ENCODE results near the gene RPL36. TPM values are rescaled to one million over a fixed set of nuclear protein-coding genes. Genes with fewer than 3 reads are reported as not detected.

Gene RPL36
- total and polyA plus RNA-seq, 8 donors = 606 to 1,150 (median 818) TPM

DNA sequence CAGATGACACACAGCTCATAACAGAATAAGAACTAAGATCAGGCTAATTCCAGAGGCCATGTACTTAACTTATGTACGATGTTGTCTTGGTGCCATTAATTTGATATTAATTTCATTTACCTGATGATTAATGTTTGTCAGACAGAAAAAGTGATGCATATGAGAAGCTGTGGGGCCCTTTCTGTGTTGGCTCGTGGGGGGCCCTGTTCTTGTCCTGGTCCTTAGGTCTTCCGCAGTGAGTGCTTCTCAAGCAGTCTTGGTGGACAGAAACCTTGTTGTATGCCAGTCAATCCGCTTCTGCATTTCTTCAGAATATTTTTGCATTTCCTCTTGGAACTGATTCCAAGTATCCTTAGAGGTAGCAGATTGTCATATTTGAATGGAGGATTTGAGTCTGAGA, 47.0 kb upstream of the RPL36 start:
- peaks cover 0 to 68% of the 10 kb centered on the region in 2 donors for H3K36me3 ChIP-seq
- H3K27me3 ChIP-seq = no peaks in the 10 kb centered on the region
- H3K27ac ChIP-seq = no peak overlapping the region
- DNase-seq = no peak
- intact Hi-C loops (cut with DNase I) = no loop called here
- TF ChIP-seq, protein P1, sequence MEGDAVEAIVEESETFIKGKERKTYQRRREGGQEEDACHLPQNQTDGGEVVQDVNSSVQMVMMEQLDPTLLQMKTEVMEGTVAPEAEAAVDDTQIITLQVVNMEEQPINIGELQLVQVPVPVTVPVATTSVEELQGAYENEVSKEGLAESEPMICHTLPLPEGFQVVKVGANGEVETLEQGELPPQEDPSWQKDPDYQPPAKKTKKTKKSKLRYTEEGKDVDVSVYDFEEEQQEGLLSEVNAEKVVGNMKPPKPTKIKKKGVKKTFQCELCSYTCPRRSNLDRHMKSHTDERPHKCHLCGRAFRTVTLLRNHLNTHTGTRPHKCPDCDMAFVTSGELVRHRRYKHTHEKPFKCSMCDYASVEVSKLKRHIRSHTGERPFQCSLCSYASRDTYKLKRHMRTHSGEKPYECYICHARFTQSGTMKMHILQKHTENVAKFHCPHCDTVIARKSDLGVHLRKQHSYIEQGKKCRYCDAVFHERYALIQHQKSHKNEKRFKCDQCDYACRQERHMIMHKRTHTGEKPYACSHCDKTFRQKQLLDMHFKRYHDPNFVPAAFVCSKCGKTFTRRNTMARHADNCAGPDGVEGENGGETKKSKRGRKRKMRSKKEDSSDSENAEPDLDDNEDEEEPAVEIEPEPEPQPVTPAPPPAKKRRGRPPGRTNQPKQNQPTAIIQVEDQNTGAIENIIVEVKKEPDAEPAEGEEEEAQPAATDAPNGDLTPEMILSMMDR (IDR thresholded peaks at IDR 0.05) = no peak
- ATAC-seq = no peak
- no peaks in the 10 kb centered on the region for H3K9me3 ChIP-seq
- H3K4me3 ChIP-seq = no peak overlapping the region
- peaks cover 0 to 9% of the 10 kb centered on the region in 2 donors for H3K4me1 ChIP-seq

DNA sequence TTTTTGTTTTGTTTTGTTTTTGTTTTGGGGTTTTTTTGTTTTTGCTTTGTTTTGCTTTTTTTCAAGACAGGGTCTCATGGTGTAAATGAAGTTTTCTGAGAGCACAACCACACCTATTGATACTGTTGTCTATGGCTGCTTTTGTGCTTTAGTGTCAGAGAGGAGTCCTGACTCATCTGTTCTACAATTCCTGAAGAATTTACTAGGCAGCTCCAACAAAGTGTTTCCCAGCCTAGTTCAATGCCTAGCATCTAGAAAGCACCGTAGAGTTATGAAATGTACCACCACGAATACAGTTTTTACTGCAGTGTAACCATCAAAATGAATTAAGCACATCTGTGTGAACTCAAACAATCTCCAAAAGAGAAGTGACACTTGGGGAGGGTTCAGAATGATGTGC, 46.1 kb upstream of the RPL36 start:
- no peak for DNase-seq
- no peak overlapping the region for H3K27ac ChIP-seq
- peaks cover 0 to 5% of the 10 kb centered on the region in 2 donors for H3K4me1 ChIP-seq
- intact Hi-C loops (cut with DNase I) = no loop called here
- H3K9me3 ChIP-seq = no peaks in the 10 kb centered on the region
- peaks cover 0 to 74% of the 10 kb centered on the region in 2 donors for H3K36me3 ChIP-seq
- no peaks in the 10 kb centered on the region for H3K27me3 ChIP-seq
- no peak overlapping the region for H3K4me3 ChIP-seq
- TF ChIP-seq, protein P1 (IDR thresholded peaks at IDR 0.05) = no peak
- no peak for ATAC-seq

DNA sequence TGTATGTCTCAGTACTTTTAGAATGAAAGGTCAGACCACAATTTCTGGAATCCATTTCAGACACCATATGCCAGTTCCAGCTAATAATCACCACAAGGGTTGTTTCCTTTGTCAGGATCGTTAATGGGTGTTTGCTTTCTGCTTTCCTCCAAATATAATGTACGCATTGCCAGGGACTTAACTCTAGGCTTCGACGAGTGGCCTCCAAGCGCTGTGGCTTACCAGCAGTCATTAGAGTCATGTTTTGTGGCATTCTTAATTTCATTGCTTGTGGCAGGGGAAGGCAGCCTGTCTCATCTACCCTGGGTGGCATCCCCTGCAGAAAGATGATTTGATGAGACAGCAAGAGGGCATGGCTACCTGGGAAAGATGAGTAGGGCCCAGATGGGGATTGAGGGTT, 44.7 kb upstream of the RPL36 start:
- no peak overlapping the region for H3K4me3 ChIP-seq
- intact Hi-C loops (cut with DNase I) = no loop called here
- DNase-seq = no peak
- TF ChIP-seq, protein P1 (IDR thresholded peaks at IDR 0.05) = no peak
- H3K27me3 ChIP-seq = no peaks in the 10 kb centered on the region
- H3K9me3 ChIP-seq = no peaks in the 10 kb centered on the region
- H3K4me1 ChIP-seq = peaks cover 0 to 5% of the 10 kb centered on the region in 2 donors
- no peak for ATAC-seq
- H3K36me3 ChIP-seq = peaks cover 0 to 83% of the 10 kb centered on the region in 2 donors
- H3K27ac ChIP-seq = no peak overlapping the region

DNA sequence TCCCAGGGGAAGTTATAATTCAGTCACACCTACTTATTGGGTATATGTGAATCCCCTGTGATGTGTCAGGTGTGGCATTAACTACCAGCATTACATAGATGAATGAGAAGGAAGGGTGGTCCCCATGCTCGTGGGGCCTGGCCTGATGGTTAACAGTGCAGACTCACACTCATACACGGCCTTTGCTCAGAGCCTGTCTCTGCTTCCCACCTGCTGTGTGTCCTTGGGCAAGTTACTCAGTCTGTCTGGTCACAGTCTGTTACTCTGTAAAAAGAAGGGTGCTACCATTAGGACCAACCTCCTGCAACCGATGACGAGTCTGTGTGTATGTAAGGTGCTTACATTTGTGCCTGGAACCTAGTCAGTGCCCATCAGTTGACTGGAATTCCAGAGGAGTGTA, 43.4 kb upstream of the RPL36 start:
- Histone ChIP-seq H3K36me3 (peaks cover 0 to 92% of the 10 kb centered on the region in 2 donors), H3K4me1 (peaks cover 0 to 5% of the 10 kb centered on the region in 2 donors), H3K9me3 (no peaks in the 10 kb centered on the region), H3K4me3 (no peak overlapping the region), H3K27ac (no peak overlapping the region), H3K27me3 (no peaks in the 10 kb centered on the region)
- no peak for DNase-seq
- ATAC-seq = no peak
- TF ChIP-seq, protein P1 (IDR thresholded peaks at IDR 0.05) = no peak
- intact Hi-C loops (cut with DNase I) = no loop called here

DNA sequence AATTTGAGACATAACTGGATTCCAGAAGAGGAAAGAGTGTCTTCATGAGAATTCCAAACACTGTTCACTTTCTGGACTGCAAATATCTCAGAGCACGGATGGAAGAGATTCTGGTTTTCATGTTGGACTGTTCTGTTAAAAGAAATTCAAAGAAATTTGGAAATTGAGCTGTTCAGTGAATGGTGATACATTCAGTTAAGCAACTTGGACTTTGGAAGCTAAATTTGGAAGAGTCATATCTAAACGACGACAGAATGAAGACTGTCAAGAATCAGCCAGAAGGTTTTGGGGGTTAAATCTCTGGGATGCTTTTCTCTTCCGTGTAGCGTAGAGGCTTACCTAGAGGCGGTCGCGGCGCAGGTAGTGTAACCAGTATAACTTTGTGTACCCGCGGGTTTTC, 41.6 kb upstream of the RPL36 start:
- no peak for ATAC-seq
- H3K4me1 ChIP-seq = no peaks in the 10 kb centered on the region
- H3K4me3 ChIP-seq = no peak overlapping the region
- DNase-seq = no peak
- peaks cover 0 to 92% of the 10 kb centered on the region in 2 donors for H3K36me3 ChIP-seq
- TF ChIP-seq, protein P1 (IDR thresholded peaks at IDR 0.05) = no peak
- H3K27me3 ChIP-seq = no peaks in the 10 kb centered on the region
- no peak overlapping the region for H3K27ac ChIP-seq
- intact Hi-C loops (cut with DNase I) = no loop called here
- no peaks in the 10 kb centered on the region for H3K9me3 ChIP-seq

All from left lung (tissue), 10 donors.